ENCODE results near the gene SPTLC1.

SPTLC1 gene

DNA sequence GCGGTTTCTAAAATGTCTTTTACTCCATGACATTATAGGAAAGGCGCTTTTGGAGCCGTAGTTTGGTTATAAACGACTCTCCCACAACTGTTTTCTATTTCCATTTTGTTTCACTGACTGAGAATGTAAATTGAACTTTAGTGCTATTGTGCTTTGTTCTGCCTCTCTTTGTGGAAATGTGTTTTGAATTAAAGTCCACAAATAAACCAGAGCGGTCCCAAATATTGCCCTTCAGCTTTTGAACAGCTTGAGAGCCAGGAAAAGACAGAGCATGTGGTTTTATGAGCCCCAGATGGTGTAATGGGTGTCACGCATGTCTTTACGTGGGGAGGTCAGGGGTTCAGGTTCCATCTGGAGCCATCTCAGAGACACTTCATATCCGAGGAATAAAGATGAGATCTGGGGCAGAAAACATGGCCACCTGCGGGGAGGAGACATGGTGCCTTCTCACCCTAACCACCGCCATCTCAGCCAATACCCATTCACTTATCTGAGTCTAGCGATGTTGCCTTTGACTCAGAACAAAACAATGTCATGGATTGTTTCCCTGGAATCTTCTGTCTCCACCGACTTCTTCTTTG, 122.7 kb downstream of the SPTLC1 start:
- H3K4me1 Mint-ChIP-seq (ENCODE audit: low read depth in 2 of 2), result peaks cover 0 to 1% of the 10 kb centered on the region in 2 donors
- H3K4me3 Mint-ChIP-seq, result no peak overlapping the region
- DNase-seq (no peak), ATAC-seq (replicated peaks) (no peak)
- H3K36me3 Mint-ChIP-seq (ENCODE audit: insufficient read depth), result no peaks in the 10 kb centered on the region
- peaks cover 20 to 54% of the 10 kb centered on the region in 2 donors for H3K27me3 Mint-ChIP-seq
- H3K27ac Mint-ChIP-seq, result no peak overlapping the region
- no peaks in the 10 kb centered on the region for H3K9me3 Mint-ChIP-seq

DNA sequence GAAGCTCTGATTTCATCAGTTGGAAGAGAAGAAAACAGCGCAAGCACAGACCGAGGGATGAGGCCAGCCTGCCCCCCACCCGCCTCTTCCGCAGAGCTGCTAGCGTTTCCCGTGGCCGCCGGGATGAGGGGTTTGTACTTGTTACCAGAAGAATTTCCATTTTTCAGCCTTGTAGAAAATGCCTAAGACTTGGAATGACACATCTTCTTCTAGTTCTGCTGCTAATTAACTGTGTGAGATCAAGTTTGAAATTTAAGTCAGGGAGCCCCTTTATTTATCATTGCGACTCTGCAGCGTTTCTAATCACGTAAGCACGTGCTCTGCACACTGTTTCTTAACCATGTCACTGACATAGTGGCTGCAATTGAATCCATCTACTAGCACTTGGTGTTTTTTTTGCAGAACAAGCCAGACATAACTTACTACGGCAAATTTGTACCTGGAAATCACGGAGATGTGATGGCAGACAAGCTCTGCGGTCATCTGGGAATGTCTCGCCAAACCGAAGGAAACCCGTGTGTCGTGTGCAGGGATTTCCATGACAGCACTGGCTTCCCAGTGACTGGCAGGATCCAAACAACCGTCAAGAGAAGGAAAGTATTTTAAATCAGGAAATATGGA, 123.4 kb downstream of the SPTLC1 start:
- no peak overlapping the region for H3K4me3 Mint-ChIP-seq
- H3K36me3 Mint-ChIP-seq (ENCODE audit: insufficient read depth), result no peaks in the 10 kb centered on the region
- ATAC-seq (replicated peaks) (no peak), DNase-seq (no peak)
- H3K9me3 Mint-ChIP-seq, result no peaks in the 10 kb centered on the region
- H3K27me3 Mint-ChIP-seq, result peaks cover 20 to 57% of the 10 kb centered on the region in 2 donors
- H3K27ac Mint-ChIP-seq, result no peak overlapping the region
- peaks cover 0 to 1% of the 10 kb centered on the region in 2 donors for H3K4me1 Mint-ChIP-seq (ENCODE audit: low read depth in 2 of 2)

DNA sequence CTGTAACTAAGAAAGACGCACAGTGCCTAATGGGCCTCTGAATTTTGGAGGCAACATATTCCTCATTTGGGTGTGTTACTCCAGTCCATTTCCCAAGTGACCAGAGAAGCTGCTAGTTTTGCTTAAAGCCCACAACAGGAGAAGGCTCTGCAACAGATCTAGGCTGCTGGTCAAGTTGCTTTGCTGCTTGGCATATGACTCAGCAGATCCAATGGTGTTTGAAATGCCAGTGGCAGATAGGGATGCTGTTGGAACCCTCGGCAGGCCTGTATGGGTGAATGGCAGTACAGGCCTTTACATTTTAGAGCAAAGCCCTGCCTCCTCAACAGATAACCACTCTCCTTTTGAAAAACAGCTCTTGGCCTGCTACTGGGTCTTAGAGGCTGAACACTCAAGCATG, 129.0 kb downstream of the SPTLC1 start:
- peaks cover 16 to 29% of the 10 kb centered on the region in 2 donors for H3K27me3 Mint-ChIP-seq
- DNase-seq (no peak), ATAC-seq (replicated peaks) (no peak)
- H3K9me3 Mint-ChIP-seq, result no peaks in the 10 kb centered on the region
- H3K4me3 Mint-ChIP-seq, result no peak overlapping the region
- H3K36me3 Mint-ChIP-seq (ENCODE audit: insufficient read depth), result no peaks in the 10 kb centered on the region
- no peaks in the 10 kb centered on the region for H3K4me1 Mint-ChIP-seq (ENCODE audit: low read depth in 2 of 2)
- no peak overlapping the region for H3K27ac Mint-ChIP-seq

DNA sequence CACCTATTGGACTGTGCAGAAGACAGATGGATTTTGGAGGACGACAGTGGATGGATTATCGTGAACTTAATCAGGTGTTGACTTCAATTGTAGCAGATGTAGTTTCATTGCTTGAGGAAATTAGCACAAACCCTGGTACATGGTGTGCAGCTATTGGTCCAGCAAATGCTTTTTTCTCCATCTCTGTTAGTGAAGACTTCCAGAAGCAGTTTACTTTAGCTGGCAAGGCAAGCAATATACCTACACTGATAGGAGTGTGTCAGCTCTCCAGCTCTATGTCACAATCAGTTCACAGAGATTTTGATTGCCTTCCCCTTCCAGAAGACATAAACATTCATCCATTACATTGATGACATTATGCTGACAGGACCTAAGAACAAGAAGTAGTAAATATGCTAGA, 129.5 kb downstream of the SPTLC1 start:
- no peaks in the 10 kb centered on the region for H3K4me1 Mint-ChIP-seq (ENCODE audit: low read depth in 2 of 2)
- H3K9me3 Mint-ChIP-seq, result no peaks in the 10 kb centered on the region
- no peak for DNase-seq
- H3K36me3 Mint-ChIP-seq (ENCODE audit: insufficient read depth), result no peaks in the 10 kb centered on the region
- ATAC-seq (replicated peaks), result no peak
- peaks cover 16 to 29% of the 10 kb centered on the region in 2 donors for H3K27me3 Mint-ChIP-seq
- H3K27ac Mint-ChIP-seq, result no peak overlapping the region
- no peak overlapping the region for H3K4me3 Mint-ChIP-seq
